Kidney (tissue), 14 donors: ENCODE results near the gene NAA50. TPM values are rescaled to one million over a fixed set of nuclear protein-coding genes. Genes with fewer than 3 reads are reported as not detected.

ENCODE experiments used
- DNase-seq, 5 donors: peaks; one replicate each; pipeline ENCODE4 v3.0.0-alpha.2; 2013 to 2020
- FAIRE-seq: peaks from 2 replicates; lab custom pipeline; 2012; peaks lifted over from hg19 to GRCh38; lab: Jason Lieb, UNC
- H3K27ac ChIP-seq, 2 donors: one replicate each; pipeline ENCODE4 v1.7.0; 2013; ENCODE audit warnings: low read depth in 2 of 2, low read length in 2 of 2, inconsistent platforms in 1 of 2
- H3K27me3 ChIP-seq: one replicate; pipeline ENCODE4 v1.7.1; 2013; ENCODE audit warnings: low read length, inconsistent platforms; ENCODE audit not compliant: control insufficient read depth, insufficient read depth
- H3K36me3 ChIP-seq, 3 donors: one replicate each; pipeline versions ENCODE4 v1.7.0 to v1.7.1; 2013; ENCODE audit warnings: low read length in 3 of 3, control low read depth in 1 of 3, inconsistent platforms in 1 of 3; ENCODE audit not compliant: insufficient read depth in 3 of 3, control insufficient read depth in 2 of 3
- H3K4me1 ChIP-seq, 3 donors: one replicate each; pipeline versions ENCODE4 v1.7.0 to v1.7.1; 2013; ENCODE audit warnings: low read length in 3 of 3, inconsistent platforms in 1 of 3, low read depth in 1 of 3; ENCODE audit not compliant: control insufficient read depth in 2 of 3, insufficient read depth in 2 of 3
- H3K4me3 ChIP-seq, 3 donors: one replicate each; pipeline versions ENCODE4 v1.7.0 to v1.8.1; 2013; ENCODE audit warnings: low read length in 3 of 3, control low read depth in 1 of 3, inconsistent platforms in 1 of 3
- H3K9ac ChIP-seq, 3 donors: one replicate each; pipeline versions ENCODE4 v1.7.0 to v1.7.1; 2013; ENCODE audit warnings: low read length in 3 of 3, control low read depth in 1 of 3, inconsistent platforms in 1 of 3
- H3K9me3 ChIP-seq, 3 donors: one replicate each; pipeline versions ENCODE4 v1.7.0 to v1.7.1; 2013; ENCODE audit warnings: low read length in 3 of 3, control low read depth in 1 of 3, inconsistent platforms in 1 of 3; ENCODE audit not compliant: control insufficient read depth in 2 of 3, insufficient read depth in 1 of 3
- intact Hi-C: fragments of 100-400 bp; cut with DNase I; formaldehyde crosslinking; loops from one replicate; pipeline ENCODE4 v1.11.1; 2022
- polyA plus RNA-seq: library from polyadenylated mRNA; stranded (reverse); fragments of 350-450 nt; fragmentation: Illumina TruSeq; extraction: RNeasy Lipid Tissue Mini Kit (QIAGEN cat#74804); gene quantifications from one replicate; pipeline ENCODE4 v1.2.3, GENCODE V29; 2014; ENCODE audit warnings: low read depth, low replicate concordance; ENCODE audit not compliant: insufficient read depth
- total RNA-seq: library from RNA; stranded (reverse); fragmentation: NEBNext Ultra II Directional; extraction: Animal tissue kit (Norgen Biotek cat#: 25700); gene quantifications from one replicate; pipeline ENCODE4 v1.2.1, GENCODE V29; 2021
- TF ChIP-seq, protein P1 (sequence below): IDR thresholded peaks from 3 replicates; pipeline ENCODE4 v1.5.1; 2012; ENCODE audit warnings: mild to moderate bottlenecking, moderate library complexity, borderline replicate concordance; ENCODE audit not compliant: insufficient read depth; ENCODE audit errors: extremely low read depth
- donor health status: control.
- donor health status: control.
- donor health status: control.
- donor health status: control.
- donor health status: control.
- donor health status: DM: yes; HTN: yes; CAD: no.
- donor health status: Normal renal cell carcinoma (clear cell type).

NAA50 gene
- total and polyA plus RNA-seq, 2 donors from 2014 or later = 45.4 to 101 TPM

- Histone ChIP-seq H3K9ac (no peak overlapping the region), H3K4me1 (peaks cover 0 to 14% (median 5%) of the 10 kb centered on the region in 3 donors), H3K27me3 (no peaks in the 10 kb centered on the region), H3K36me3 (peaks cover 0 to 5% (median 0%) of the 10 kb centered on the region in 3 donors), H3K4me3 (no peak overlapping the region), H3K9me3 (no peaks in the 10 kb centered on the region), H3K27ac (peak overlapping the region in 1 of 2 donors; percentile 1)
- TF ChIP-seq, protein P1, sequence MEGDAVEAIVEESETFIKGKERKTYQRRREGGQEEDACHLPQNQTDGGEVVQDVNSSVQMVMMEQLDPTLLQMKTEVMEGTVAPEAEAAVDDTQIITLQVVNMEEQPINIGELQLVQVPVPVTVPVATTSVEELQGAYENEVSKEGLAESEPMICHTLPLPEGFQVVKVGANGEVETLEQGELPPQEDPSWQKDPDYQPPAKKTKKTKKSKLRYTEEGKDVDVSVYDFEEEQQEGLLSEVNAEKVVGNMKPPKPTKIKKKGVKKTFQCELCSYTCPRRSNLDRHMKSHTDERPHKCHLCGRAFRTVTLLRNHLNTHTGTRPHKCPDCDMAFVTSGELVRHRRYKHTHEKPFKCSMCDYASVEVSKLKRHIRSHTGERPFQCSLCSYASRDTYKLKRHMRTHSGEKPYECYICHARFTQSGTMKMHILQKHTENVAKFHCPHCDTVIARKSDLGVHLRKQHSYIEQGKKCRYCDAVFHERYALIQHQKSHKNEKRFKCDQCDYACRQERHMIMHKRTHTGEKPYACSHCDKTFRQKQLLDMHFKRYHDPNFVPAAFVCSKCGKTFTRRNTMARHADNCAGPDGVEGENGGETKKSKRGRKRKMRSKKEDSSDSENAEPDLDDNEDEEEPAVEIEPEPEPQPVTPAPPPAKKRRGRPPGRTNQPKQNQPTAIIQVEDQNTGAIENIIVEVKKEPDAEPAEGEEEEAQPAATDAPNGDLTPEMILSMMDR = no peak
- FAIRE-seq (no peak), DNase-seq (no peak)
- intact Hi-C loops = no loop called here
Observed at GRCh38 chr3:113775516-113775915, 29.5 kb upstream of the NAA50 start.

DNA sequence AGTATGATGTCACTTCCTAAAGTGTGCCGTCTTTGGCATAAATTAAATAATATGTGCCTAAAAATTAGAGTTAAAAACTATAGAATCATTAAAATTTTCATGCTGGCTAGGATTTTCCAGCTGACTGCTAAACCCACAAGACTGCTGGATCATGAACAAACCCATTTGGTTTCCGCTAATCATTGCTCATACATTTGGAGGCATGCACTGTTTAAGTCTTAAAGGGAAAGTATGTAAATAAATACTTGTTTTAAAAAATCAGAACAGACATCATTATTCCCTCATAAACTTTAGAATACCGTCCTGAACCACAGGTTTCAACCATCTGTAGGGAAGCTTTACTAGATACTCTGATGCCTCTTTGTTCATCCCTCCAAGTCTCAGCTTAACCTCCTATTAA lies 27.3 kb upstream of the NAA50 start:
- intact Hi-C loops = no loop called here
- Histone ChIP-seq H3K9ac (no peak overlapping the region), H3K36me3 (no peaks in the 10 kb centered on the region), H3K9me3 (no peaks in the 10 kb centered on the region), H3K27ac (no peak overlapping the region), H3K4me1 (peaks cover 0 to 16% (median 14%) of the 10 kb centered on the region in 3 donors), H3K4me3 (no peak overlapping the region), H3K27me3 (no peaks in the 10 kb centered on the region)
- no peak for DNase-seq
- FAIRE-seq = no peak
- TF ChIP-seq, protein P1 = no peak

DNA sequence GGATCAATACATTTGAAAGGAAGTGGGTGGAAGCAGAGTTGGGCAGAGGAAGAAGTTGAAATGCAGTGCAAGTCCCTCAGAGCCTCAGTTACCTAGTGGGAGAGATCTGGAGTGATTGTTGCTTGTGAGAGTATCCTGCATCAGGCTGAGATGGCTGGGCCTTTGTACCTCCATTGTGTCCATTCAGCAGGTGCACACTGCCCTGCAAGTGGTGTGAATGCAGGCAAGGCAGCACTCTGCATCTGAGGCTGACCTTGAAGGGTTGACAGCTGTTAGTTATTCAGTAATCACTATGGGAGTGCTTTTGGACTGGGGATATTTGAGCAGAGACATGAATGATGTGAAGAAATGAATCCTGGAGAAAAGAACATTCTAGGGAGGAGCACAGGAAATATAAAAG lies 25.9 kb upstream of the NAA50 start:
- TF ChIP-seq, protein P1 = no peak
- H3K27me3 ChIP-seq = no peaks in the 10 kb centered on the region
- FAIRE-seq (no peak), DNase-seq (no peak)
- H3K9ac ChIP-seq = no peak overlapping the region
- intact Hi-C loops = no loop called here
- H3K27ac ChIP-seq = no peak overlapping the region
- no peaks in the 10 kb centered on the region for H3K9me3 ChIP-seq
- H3K36me3 ChIP-seq = no peaks in the 10 kb centered on the region
- H3K4me3 ChIP-seq = no peak overlapping the region
- H3K4me1 ChIP-seq = peaks cover 0 to 16% (median 8%) of the 10 kb centered on the region in 3 donors

- H3K4me1 ChIP-seq = peaks cover 0 to 16% (median 2%) of the 10 kb centered on the region in 3 donors
- DNase-seq (peak in 1 of 5 donors; percentile 27), FAIRE-seq (peak; percentile 38)
- H3K9me3 ChIP-seq = no peaks in the 10 kb centered on the region
- no peak overlapping the region for H3K4me3 ChIP-seq
- no peak overlapping the region for H3K9ac ChIP-seq
- no peaks in the 10 kb centered on the region for H3K27me3 ChIP-seq
- intact Hi-C loops = no loop called here
- TF ChIP-seq, protein P1 = peak; percentile 15
- no peaks in the 10 kb centered on the region for H3K36me3 ChIP-seq
- peak overlapping the region in 1 of 2 donors; percentile 63 for H3K27ac ChIP-seq
Observed at GRCh38 chr3:113769551-113769950, 23.5 kb upstream of the NAA50 start.
